Measurements from ENCODE around the gene PLA1A. TPM values are rescaled to one million over a fixed set of nuclear protein-coding genes. Genes with fewer than 3 reads are reported as not detected.
A peak's percentile ranks its signal among the peaks of the same experiment; 100 is the strongest.

PLA1A gene
- total and polyA plus RNA-seq, 8 donors = 0.95 to 3.6 (median 1.3) TPM

DNA sequence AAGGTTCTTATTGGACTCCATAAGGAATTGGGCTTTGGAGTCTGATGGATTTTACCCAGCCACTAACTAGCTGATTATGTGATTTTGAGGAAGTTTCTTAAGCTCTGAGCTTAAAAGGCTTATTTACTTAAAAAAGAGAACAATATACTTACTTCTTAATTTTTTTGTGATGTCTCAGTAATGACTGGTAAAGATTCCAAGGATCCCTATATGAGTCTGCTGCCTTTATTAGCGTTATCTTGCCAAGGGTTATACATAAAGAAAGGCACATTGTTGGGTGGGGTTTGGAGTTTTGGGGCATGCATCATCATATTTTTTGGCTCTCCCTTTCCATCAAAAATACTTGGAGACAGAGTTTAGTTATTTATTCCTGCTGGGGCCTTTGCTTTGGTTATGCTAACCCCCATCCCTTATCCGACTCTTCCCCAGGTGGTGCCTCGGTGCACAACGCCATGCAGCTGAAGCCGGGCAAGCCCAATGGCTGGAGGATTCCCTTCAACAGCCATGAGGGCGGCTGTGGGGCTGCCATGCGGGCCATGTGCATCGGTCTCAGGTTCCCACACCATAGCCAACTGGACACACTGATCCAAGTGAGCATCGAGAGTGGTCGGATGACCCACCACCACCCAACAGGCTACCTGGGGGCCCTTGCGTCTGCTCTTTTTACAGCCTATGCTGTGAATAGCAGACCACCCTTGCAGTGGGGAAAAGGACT lies 11.7 kb upstream of the PLA1A start:
- ATAC-seq (no peak), DNase-seq (no peak), FAIRE-seq (no peak)
- TF ChIP-seq, protein P1, sequence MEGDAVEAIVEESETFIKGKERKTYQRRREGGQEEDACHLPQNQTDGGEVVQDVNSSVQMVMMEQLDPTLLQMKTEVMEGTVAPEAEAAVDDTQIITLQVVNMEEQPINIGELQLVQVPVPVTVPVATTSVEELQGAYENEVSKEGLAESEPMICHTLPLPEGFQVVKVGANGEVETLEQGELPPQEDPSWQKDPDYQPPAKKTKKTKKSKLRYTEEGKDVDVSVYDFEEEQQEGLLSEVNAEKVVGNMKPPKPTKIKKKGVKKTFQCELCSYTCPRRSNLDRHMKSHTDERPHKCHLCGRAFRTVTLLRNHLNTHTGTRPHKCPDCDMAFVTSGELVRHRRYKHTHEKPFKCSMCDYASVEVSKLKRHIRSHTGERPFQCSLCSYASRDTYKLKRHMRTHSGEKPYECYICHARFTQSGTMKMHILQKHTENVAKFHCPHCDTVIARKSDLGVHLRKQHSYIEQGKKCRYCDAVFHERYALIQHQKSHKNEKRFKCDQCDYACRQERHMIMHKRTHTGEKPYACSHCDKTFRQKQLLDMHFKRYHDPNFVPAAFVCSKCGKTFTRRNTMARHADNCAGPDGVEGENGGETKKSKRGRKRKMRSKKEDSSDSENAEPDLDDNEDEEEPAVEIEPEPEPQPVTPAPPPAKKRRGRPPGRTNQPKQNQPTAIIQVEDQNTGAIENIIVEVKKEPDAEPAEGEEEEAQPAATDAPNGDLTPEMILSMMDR (IDR thresholded peaks at IDR 0.05) = no peak
- WGBS, 2 donors = 95 to 97% methylated on average over 11 of the region's 11 CpGs
- Histone ChIP-seq H3K9me3 (no peaks in the 10 kb centered on the region), H3K27ac (no peak overlapping the region), H3K4me1 (no peaks in the 10 kb centered on the region), H3K27me3 (no peaks in the 10 kb centered on the region), H3K4me3 (no peak overlapping the region), H3K36me3 (no peaks in the 10 kb centered on the region)
- intact Hi-C loops (cut with DNase I) = no loop called here

DNA sequence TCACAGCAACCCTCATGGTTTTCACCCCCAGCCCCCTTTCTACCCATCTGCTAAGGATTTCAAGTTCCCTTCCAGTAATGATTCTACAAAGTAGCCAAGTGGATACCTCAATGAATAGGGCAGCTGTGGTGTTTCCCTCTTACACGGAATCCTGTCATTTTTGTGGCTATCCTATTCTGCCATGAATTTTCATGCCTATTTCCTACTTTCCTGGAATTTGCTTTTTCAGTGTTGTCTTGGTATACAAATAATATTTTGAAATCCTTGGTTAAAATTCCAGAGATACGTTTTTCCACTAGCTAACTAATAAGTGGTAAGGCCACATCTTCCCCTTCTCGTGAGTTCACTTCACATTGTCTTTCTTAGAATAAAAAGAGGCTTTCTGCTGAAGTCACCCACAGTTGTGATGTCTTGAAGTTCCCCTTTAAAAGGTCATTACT lies 10.9 kb upstream of the PLA1A start:
- DNase-seq (no peak), ATAC-seq (peak in 1 of 4 donors; percentile 31), FAIRE-seq (no peak)
- H3K4me1 ChIP-seq = no peaks in the 10 kb centered on the region
- no peak overlapping the region for H3K27ac ChIP-seq
- TF ChIP-seq, protein P1 (IDR thresholded peaks at IDR 0.05) = no peak
- intact Hi-C loops (cut with DNase I) = no loop called here
- no peaks in the 10 kb centered on the region for H3K9me3 ChIP-seq
- WGBS, 2 donors = 83 to 89% methylated on average over 3 of the region's 3 CpGs
- H3K36me3 ChIP-seq = no peaks in the 10 kb centered on the region
- H3K27me3 ChIP-seq = no peaks in the 10 kb centered on the region
- H3K4me3 ChIP-seq = no peak overlapping the region

DNA sequence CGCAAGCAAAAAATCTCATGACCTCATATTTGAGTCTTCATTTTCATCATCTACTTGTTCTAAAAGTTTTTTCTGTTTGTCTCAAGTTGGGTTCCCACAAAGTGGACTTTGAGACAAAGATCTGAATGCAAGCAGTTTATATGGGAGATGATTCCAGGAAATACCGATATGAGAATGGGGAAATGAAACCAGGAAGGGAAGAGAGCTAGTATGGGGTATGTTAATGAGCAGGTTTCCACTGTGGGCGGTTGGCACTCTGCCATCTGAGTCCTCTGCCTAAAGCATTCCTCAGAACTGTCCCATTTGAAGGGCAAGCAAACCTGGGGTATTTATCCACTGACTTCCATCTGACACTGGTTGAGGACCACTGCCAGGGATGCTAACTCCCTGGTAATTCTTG lies 9.6 kb upstream of the PLA1A start:
- Histone ChIP-seq H3K4me1 (no peaks in the 10 kb centered on the region), H3K27me3 (no peaks in the 10 kb centered on the region), H3K4me3 (no peak overlapping the region), H3K36me3 (no peaks in the 10 kb centered on the region), H3K9me3 (no peaks in the 10 kb centered on the region), H3K27ac (peak overlapping the region in 2 of 4 donors; percentile 9 to 39)
- TF ChIP-seq, protein P1 (IDR thresholded peaks at IDR 0.05) = no peak
- intact Hi-C loops (cut with DNase I) = no loop called here
- FAIRE-seq (no peak), DNase-seq (peak in 2 of 6 donors; percentile 46 to 68), ATAC-seq (peak in 3 of 4 donors; percentile 34 to 72 (median 60))
- WGBS, 2 donors = 73 to 79% methylated on average over 3 of the region's 3 CpGs

DNA sequence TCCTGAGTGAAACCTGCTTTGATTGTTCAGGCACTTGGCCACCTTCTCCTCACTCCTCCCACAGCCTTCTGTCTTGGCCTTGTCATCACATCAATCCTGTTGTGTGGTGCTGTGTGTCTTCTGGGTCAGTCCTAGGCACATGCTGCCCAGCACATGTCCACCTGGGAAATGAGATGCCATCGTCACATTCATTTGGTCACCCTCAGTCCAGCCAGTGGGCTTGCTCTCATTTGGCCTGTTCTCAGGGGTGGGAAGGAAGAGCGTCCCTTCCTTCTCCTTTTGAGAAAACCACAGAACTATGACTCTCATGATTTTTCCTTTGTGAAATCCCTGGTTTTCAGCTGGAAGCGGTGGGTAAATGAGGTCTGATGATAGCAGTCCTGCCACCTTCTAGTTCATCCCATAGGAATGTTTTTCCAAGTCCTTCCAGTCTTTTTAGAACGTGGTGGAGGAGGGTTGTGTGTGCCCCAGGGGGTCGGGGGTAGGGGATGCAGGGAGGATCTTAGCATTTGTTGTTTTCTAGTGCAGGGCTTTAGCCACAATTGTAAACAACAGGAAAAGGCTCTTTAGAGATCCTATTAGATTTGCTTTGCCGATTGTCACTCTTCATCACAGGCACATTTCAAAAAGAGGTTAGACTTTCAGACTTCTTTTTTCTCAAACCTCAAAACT lies 8.4 kb upstream of the PLA1A start:
- H3K27ac ChIP-seq = no peak overlapping the region
- H3K9me3 ChIP-seq = no peaks in the 10 kb centered on the region
- no peaks in the 10 kb centered on the region for H3K36me3 ChIP-seq
- intact Hi-C loops (cut with DNase I) = no loop called here
- no peak overlapping the region for H3K4me3 ChIP-seq
- no peaks in the 10 kb centered on the region for H3K27me3 ChIP-seq
- FAIRE-seq (no peak), ATAC-seq (peak in 2 of 4 donors; percentile 51 to 65), DNase-seq (no peak)
- WGBS, 2 donors = 72 to 74% methylated on average over 6 of the region's 6 CpGs
- no peaks in the 10 kb centered on the region for H3K4me1 ChIP-seq
- TF ChIP-seq, protein P1 (IDR thresholded peaks at IDR 0.05) = no peak

DNA sequence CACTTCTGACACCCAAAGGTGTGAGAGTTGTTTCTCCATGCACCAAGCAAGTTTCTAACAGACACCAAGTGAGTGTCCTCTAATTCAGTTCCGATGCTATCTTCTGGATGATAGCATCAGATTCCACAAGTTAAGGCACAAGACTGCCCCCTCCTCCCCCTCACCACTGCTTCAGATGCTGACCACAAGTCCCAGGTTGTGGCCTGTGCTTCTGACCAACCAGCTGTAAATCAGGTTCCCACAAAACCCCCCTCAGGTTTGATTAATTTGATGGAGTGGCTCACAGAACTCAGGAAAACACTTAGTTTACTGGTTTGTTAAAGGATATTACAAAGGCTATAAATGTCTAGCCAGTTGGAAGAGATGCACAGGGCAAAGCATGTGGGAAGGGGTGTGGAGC lies 7.0 kb upstream of the PLA1A start:
- no peak for FAIRE-seq
- no peaks in the 10 kb centered on the region for H3K27me3 ChIP-seq
- H3K9me3 ChIP-seq = no peaks in the 10 kb centered on the region
- intact Hi-C loops (cut with DNase I) = no loop called here
- TF ChIP-seq, protein P1 (IDR thresholded peaks at IDR 0.05) = no peak
- no peak overlapping the region for H3K4me3 ChIP-seq
- DNase-seq = no peak
- no peaks in the 10 kb centered on the region for H3K4me1 ChIP-seq
- no peak overlapping the region for H3K27ac ChIP-seq
- WGBS, 2 donors = 92 to 95% methylated on average over 1 of the region's 1 CpG
- no peaks in the 10 kb centered on the region for H3K36me3 ChIP-seq
- ATAC-seq = no peak
